IMR-90 (cell line): ENCODE results near the gene CKMT1B. TPM values are rescaled to one million over a fixed set of nuclear protein-coding genes. Genes with fewer than 3 reads are reported as not detected.

Experiments
- ATAC-seq: fragments of 200-7000 bp; cut with Tn5 transposase; 2 replicates; pipeline ENCODE4 v1.9.1; 2020; ENCODE audit warnings: low read depth, mild to moderate bottlenecking, moderate library complexity
- BruUV-seq: library from RNA; stranded (reverse); fragments of 400-500 nt; replicated peaks from 2 replicates; lab custom pipeline; 2021; lab: Mats Ljungman, UMichigan
- CTCF ChIA-PET: fragments of 300-600 bp; formaldehyde crosslinking; extraction: SDS; loops from one replicate; lab custom pipeline; 2021; ENCODE audit warnings: antibody characterized with exemption; lab: Yijun Ruan, JAX
- POLR2A ChIA-PET: fragments of 300-600 bp; sonication (Branson Sonifier 250); formaldehyde crosslinking; loops from one replicate; lab custom pipeline; 2022; ENCODE audit warnings: antibody characterized with exemption; ENCODE audit not compliant: unreplicated experiment; lab: Charles Lee
- DNase-seq: peaks from one replicate; pipeline ENCODE4 v3.0.0; 2013
- H2AFZ ChIP-seq: replicated peaks from 2 replicates; pipeline ENCODE3; 2013; ENCODE audit warnings: low read length, mild to moderate bottlenecking; ENCODE audit not compliant: poor library complexity
- H2AK5ac ChIP-seq: 2 replicates; pipeline ENCODE4 v1.6.1; 2013; ENCODE audit warnings: low read depth, low read length, inconsistent platforms
- H2AK9ac ChIP-seq: replicated peaks from 2 replicates; pipeline ENCODE3; 2013; ENCODE audit warnings: mild to moderate bottlenecking, low read depth, low read length, moderate library complexity; ENCODE audit not compliant: poor library complexity
- H2BK120ac ChIP-seq: 2 replicates; pipeline ENCODE4 v1.6.1; 2013; ENCODE audit warnings: low read depth, low read length, inconsistent platforms
- H2BK15ac ChIP-seq: 3 replicates; pipeline ENCODE4 v1.6.1; 2013; ENCODE audit warnings: low read depth, low read length, inconsistent platforms
- H2BK20ac ChIP-seq: 2 replicates; pipeline ENCODE4 v1.6.1; 2013; ENCODE audit warnings: low read depth, mild to moderate bottlenecking, inconsistent platforms, low read length, moderate library complexity
- H2BK5ac ChIP-seq: 2 replicates; pipeline ENCODE4 v1.6.1; 2013; ENCODE audit warnings: mild to moderate bottlenecking, low read depth, low read length, inconsistent platforms; ENCODE audit not compliant: poor library complexity, severe bottlenecking
- H3K14ac ChIP-seq: replicated peaks from 2 replicates; pipeline ENCODE4 v1.6.1; 2013; ENCODE audit warnings: low read depth, low read length, inconsistent platforms
- H3K18ac ChIP-seq: 2 replicates; pipeline ENCODE4 v1.6.1; 2013; ENCODE audit warnings: low read depth, low read length, control low read depth
- H3K23ac ChIP-seq: 2 replicates; pipeline ENCODE4 v1.6.1; 2013; ENCODE audit warnings: low read depth, low read length, inconsistent platforms
- H3K27ac ChIP-seq: 2 replicates; pipeline ENCODE4 v1.5.1; 2013; ENCODE audit warnings: mild to moderate bottlenecking, control low read depth, low read length; ENCODE audit not compliant: insufficient read depth
- H3K27me3 ChIP-seq: 2 replicates; pipeline ENCODE4 v1.6.1; 2013; ENCODE audit warnings: low read length; ENCODE audit not compliant: control insufficient read depth, insufficient read depth
- H3K36me3 ChIP-seq: 2 replicates; pipeline ENCODE4 v1.6.1; 2013; ENCODE audit warnings: low read length, mixed read lengths; ENCODE audit not compliant: control insufficient read depth, insufficient read depth
- H3K4ac ChIP-seq: 2 replicates; pipeline ENCODE4 v1.6.1; 2013; ENCODE audit warnings: low read depth, low read length, inconsistent platforms
- H3K4me1 ChIP-seq: 2 replicates; pipeline ENCODE4 v1.6.1; 2013; ENCODE audit warnings: low read length, mixed read lengths; ENCODE audit not compliant: control insufficient read depth, insufficient read depth
- H3K4me2 ChIP-seq: 2 replicates; pipeline ENCODE4 v1.6.1; 2013; ENCODE audit warnings: low read depth, mild to moderate bottlenecking, control low read depth, low read length, moderate library complexity
- H3K4me3 ChIP-seq: 2 replicates; pipeline ENCODE4 v1.5.1; 2013; ENCODE audit warnings: low read depth, mild to moderate bottlenecking, control low read depth, low read length, moderate library complexity; ENCODE audit not compliant: insufficient read depth
- H3K56ac ChIP-seq: 2 replicates; pipeline ENCODE4 v1.6.1; 2013; ENCODE audit warnings: low read length, inconsistent platforms; ENCODE audit not compliant: insufficient read depth; ENCODE audit errors: extremely low read depth
- H3K79me1 ChIP-seq, 2 experiments: 2 replicates each; pipeline ENCODE4 v1.6.1; 2013; ENCODE audit warnings: low read length in 2 of 2, inconsistent platforms in 1 of 2, low read depth in 1 of 2
- H3K9ac ChIP-seq: 2 replicates; pipeline ENCODE4 v1.6.1; 2013; ENCODE audit warnings: low read depth, low read length, control low read depth
- H3K9me1 ChIP-seq: 2 replicates; pipeline ENCODE4 v1.6.1; 2013; ENCODE audit warnings: low read length, inconsistent platforms; ENCODE audit not compliant: insufficient read depth
- H3K9me3 ChIP-seq: 2 replicates; pipeline ENCODE4 v1.6.1; 2013; ENCODE audit warnings: low read length; ENCODE audit not compliant: control insufficient read depth, insufficient read depth
- H4K20me1 ChIP-seq: 2 replicates; pipeline ENCODE4 v1.6.1; 2013; ENCODE audit warnings: low read length, inconsistent platforms; ENCODE audit not compliant: insufficient read depth
- H4K5ac ChIP-seq: 2 replicates; pipeline ENCODE4 v1.6.1; 2013; ENCODE audit warnings: mild to moderate bottlenecking, low read depth, low read length, control low read depth
- H4K8ac ChIP-seq, 2 experiments: 2 replicates each; pipeline ENCODE4 v1.6.1; 2013; ENCODE audit warnings: low read depth in 2 of 2, low read length in 2 of 2, control low read depth in 1 of 2, inconsistent platforms in 1 of 2
- H4K91ac ChIP-seq: 2 replicates; pipeline ENCODE4 v1.6.1; 2013; ENCODE audit warnings: low read depth, low read length, inconsistent platforms; ENCODE audit not compliant: insufficient read depth
- BHLHE40 ChIP-seq: fragments of 150-350 bp; IDR thresholded peaks from 2 replicates; pipeline ENCODE4 v1.6.1; 2016; ENCODE audit warnings: mild to moderate bottlenecking, low read depth, low read length
- CEBPB ChIP-seq: IDR thresholded peaks from 2 replicates; pipeline ENCODE4 v1.6.1; 2012; ENCODE audit warnings: low read depth, low read length, improper control_type of control experiment
- CHD1 ChIP-seq: IDR thresholded peaks from 2 replicates; pipeline ENCODE4 v1.6.1; 2012; ENCODE audit warnings: low read depth, low read length, improper control_type of control experiment
- FOS ChIP-seq: fragments of 150-350 bp; IDR thresholded peaks from 2 replicates; pipeline ENCODE4 v1.6.1; 2016; ENCODE audit warnings: low read depth, low read length
- MAFK ChIP-seq: IDR thresholded peaks from 2 replicates; pipeline ENCODE4 v1.6.1; 2012; ENCODE audit warnings: low read depth, low read length, improper control_type of control experiment
- MAZ ChIP-seq: IDR thresholded peaks from 2 replicates; pipeline ENCODE4 v1.6.1; 2012; ENCODE audit warnings: low read depth, mild to moderate bottlenecking, low read length, improper control_type of control experiment, moderate library complexity, borderline replicate concordance
- MXI1 ChIP-seq: IDR thresholded peaks from 2 replicates; pipeline ENCODE4 v1.6.1; 2012; ENCODE audit warnings: low read depth, mild to moderate bottlenecking, low read length, moderate library complexity, borderline replicate concordance
- NFE2L2 ChIP-seq: fragments of 150-350 bp; IDR thresholded peaks from 2 replicates; pipeline ENCODE4 v1.6.1; 2016; ENCODE audit warnings: low read depth, mild to moderate bottlenecking, low read length
- POLR2A ChIP-seq: IDR thresholded peaks from 2 replicates; pipeline ENCODE4 v1.6.1; 2012; ENCODE audit warnings: mild to moderate bottlenecking, low read depth, low read length
- RAD21 ChIP-seq: IDR thresholded peaks from 2 replicates; pipeline ENCODE4 v1.6.1; 2012; ENCODE audit warnings: low read length, improper control_type of control experiment
- RCOR1 ChIP-seq: IDR thresholded peaks from 2 replicates; pipeline ENCODE4 v1.6.1; 2012; ENCODE audit warnings: mild to moderate bottlenecking, low read length, improper control_type of control experiment; ENCODE audit not compliant: insufficient replicate concordance
- RFX5 ChIP-seq: IDR thresholded peaks from 2 replicates; pipeline ENCODE4 v1.8.0; 2012; ENCODE audit warnings: low read depth, mild to moderate bottlenecking, low read length, moderate library complexity
- SMC3 ChIP-seq: fragments of 150-350 bp; IDR thresholded peaks from 2 replicates; pipeline ENCODE4 v1.6.1; 2016; ENCODE audit warnings: low read depth, mild to moderate bottlenecking, antibody characterized with exemption, low read length, moderate library complexity
- WGBS, 2 experiments: methylation state at CpG; one replicate each; pipeline versions ENCODE4 v1.1.5 to v1.1.7; 2013; ENCODE audit warnings: missing lambda C conversion rate in 2 of 2; ENCODE audit not compliant: insufficient read length in 1 of 2; ENCODE audit errors: extremely low coverage in 2 of 2; 5-methylcytosine and 5-hydroxymethylcytosine counted together
- dilution Hi-C: fragments of 300-500 bp; cut with HindIII; formaldehyde crosslinking; loops from one replicate; pipeline ENCODE4 v1.14.3; 2018; ENCODE audit warnings: low sequenced_read_pairs; ENCODE audit not compliant: unreplicated experiment
- in situ Hi-C: fragments of 300-500 bp; cut with MboI; formaldehyde crosslinking; loops from 3 replicates; pipeline ENCODE4 v1.14.3; 2019; ENCODE audit warnings: low sequenced_read_pairs, inconsistent platforms, mixed read lengths
- intact Hi-C: fragments of 100-400 bp; cut with micrococcal nuclease; formaldehyde crosslinking; loops from 2 replicates; pipeline ENCODE4 v1.10.0; 2022
- polyA plus RNA-seq, 3 experiments: library from polyadenylated mRNA; depleted of rRNA; stranded (reverse); fragments of >200 nt; gene quantifications; 2 replicates each; pipeline ENCODE4 v1.2.3, GENCODE V29; 2012; ENCODE audit warnings: low replicate concordance in 1 of 3
- total RNA-seq: library from RNA; depleted of rRNA; stranded (reverse); fragments of >200 nt; gene quantifications from 2 replicates; pipeline ENCODE4 v1.2.3, GENCODE V29; 2012
- TF ChIP-seq, protein P1 (sequence below): conservative IDR thresholded peaks from 2 replicates; pipeline ENCODE4 v1.5.1; 2012; ENCODE audit warnings: mild to moderate bottlenecking, low read depth, low read length, improper control_type of control experiment
- TF ChIP-seq, protein P2 (sequence below): fragments of 150-350 bp; IDR thresholded peaks from 2 replicates; pipeline ENCODE4 v1.6.1; 2017; ENCODE audit warnings: mild to moderate bottlenecking, antibody characterized with exemption, low read length, low read depth
- TF ChIP-seq, protein P3 (sequence below): fragments of 150-350 bp; IDR thresholded peaks from 2 replicates; pipeline ENCODE4 v1.6.1; 2016; ENCODE audit warnings: low read depth, mild to moderate bottlenecking, low read length, moderate library complexity, borderline replicate concordance

Gene CKMT1B
- total and polyA plus RNA-seq, 2 of the 4 experiments (the other 2 are of a cell fraction), result not detected

DNA sequence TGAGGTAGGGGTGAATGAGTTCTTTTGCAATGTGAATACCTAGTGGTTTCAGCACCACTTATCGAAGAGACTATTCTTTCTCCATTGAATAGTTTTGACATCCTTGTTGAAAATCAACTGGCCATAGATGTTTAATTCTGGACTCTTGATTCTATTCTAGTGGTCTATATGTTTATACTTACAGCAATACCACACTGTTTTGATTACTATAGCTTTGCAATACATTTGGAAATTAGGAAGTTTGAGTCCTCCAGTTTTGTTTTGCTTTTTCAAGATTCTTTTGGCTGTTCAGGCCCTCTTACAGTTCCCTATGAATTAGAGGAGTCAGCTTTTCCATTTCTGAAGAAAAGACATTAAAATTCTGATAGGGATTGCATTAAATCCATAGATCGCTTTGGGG is 46.3 kb upstream of the CKMT1B start:
- Histone ChIP-seq H3K27me3 (no peaks in the 10 kb centered on the region), H3K56ac (no peak overlapping the region), H2BK15ac (no peak overlapping the region), H3K14ac (no peak overlapping the region), H3K23ac (no peak overlapping the region), H3K4ac (no peak overlapping the region), H4K20me1 (no peaks in the 10 kb centered on the region), H4K8ac (no peak overlapping the region), H2BK120ac (no peak overlapping the region), H3K4me3 (no peak overlapping the region), H3K36me3 (no peaks in the 10 kb centered on the region), H4K5ac (no peak overlapping the region), H2AK9ac (no peak overlapping the region), H3K9me1 (no peaks in the 10 kb centered on the region), H3K18ac (no peak overlapping the region), H2BK5ac (no peak overlapping the region), H4K91ac (no peak overlapping the region), H2AFZ (no peak overlapping the region), H3K9me3 (no peaks in the 10 kb centered on the region; the same call in 1 of the 2 replicates), H3K27ac (no peak overlapping the region), H3K9ac (no peak overlapping the region), H3K4me2 (no peak overlapping the region), H2AK5ac (no peak overlapping the region), H2BK20ac (no peak overlapping the region), H3K79me1 (no peaks in the 10 kb centered on the region), H3K4me1 (peaks cover 1% of the 10 kb centered on the region; the same call in 1 of the 2 replicates)
- ChIA-PET POLR2A (interaction anchor here (0.6 kb wide), 1 partner anchor 1460 kb away, joined by 3 read pairs; no protein-coding TSS in a partner anchor), CTCF (interaction anchor here (0.6 to 0.7 kb wide), 2 partner anchors 81 to 989 kb away, joined by 3 read pairs; partner anchors contain the start of gene EIF3J)
- in situ Hi-C loops (no loop called here), intact Hi-C loops (no loop called here), dilution Hi-C loops (no loop called here)
- DNase-seq (no peak), ATAC-seq (no peak)
- no CpG with 5 or more reads among the region's 2 CpGs for WGBS, 2 experiments
- no TSS peak for BruUV-seq
- TF ChIP-seq SMC3, result no peak
- TF ChIP-seq, protein P1, sequence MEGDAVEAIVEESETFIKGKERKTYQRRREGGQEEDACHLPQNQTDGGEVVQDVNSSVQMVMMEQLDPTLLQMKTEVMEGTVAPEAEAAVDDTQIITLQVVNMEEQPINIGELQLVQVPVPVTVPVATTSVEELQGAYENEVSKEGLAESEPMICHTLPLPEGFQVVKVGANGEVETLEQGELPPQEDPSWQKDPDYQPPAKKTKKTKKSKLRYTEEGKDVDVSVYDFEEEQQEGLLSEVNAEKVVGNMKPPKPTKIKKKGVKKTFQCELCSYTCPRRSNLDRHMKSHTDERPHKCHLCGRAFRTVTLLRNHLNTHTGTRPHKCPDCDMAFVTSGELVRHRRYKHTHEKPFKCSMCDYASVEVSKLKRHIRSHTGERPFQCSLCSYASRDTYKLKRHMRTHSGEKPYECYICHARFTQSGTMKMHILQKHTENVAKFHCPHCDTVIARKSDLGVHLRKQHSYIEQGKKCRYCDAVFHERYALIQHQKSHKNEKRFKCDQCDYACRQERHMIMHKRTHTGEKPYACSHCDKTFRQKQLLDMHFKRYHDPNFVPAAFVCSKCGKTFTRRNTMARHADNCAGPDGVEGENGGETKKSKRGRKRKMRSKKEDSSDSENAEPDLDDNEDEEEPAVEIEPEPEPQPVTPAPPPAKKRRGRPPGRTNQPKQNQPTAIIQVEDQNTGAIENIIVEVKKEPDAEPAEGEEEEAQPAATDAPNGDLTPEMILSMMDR, result no peak
- TF ChIP-seq POLR2A, result no peak
- TF ChIP-seq MAZ, result no peak
- no peak for TF ChIP-seq RFX5
- no peak for TF ChIP-seq NFE2L2
- TF ChIP-seq, protein P2, sequence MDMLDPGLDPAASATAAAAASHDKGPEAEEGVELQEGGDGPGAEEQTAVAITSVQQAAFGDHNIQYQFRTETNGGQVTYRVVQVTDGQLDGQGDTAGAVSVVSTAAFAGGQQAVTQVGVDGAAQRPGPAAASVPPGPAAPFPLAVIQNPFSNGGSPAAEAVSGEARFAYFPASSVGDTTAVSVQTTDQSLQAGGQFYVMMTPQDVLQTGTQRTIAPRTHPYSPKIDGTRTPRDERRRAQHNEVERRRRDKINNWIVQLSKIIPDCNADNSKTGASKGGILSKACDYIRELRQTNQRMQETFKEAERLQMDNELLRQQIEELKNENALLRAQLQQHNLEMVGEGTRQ, result no peak
- no peak for TF ChIP-seq RCOR1
- no peak for TF ChIP-seq FOS
- TF ChIP-seq BHLHE40, result no peak
- TF ChIP-seq, protein P3, sequence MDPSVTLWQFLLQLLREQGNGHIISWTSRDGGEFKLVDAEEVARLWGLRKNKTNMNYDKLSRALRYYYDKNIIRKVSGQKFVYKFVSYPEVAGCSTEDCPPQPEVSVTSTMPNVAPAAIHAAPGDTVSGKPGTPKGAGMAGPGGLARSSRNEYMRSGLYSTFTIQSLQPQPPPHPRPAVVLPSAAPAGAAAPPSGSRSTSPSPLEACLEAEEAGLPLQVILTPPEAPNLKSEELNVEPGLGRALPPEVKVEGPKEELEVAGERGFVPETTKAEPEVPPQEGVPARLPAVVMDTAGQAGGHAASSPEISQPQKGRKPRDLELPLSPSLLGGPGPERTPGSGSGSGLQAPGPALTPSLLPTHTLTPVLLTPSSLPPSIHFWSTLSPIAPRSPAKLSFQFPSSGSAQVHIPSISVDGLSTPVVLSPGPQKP, result no peak
- no peak for TF ChIP-seq CEBPB
- TF ChIP-seq RAD21, result no peak
- TF ChIP-seq MXI1, result no peak
- no peak for TF ChIP-seq CHD1
- TF ChIP-seq MAFK, result no peak
